Esophagus squamous epithelium (tissue), 5 donors: Measurements from ENCODE around the gene SFMBT2. TPM values are rescaled to one million over a fixed set of nuclear protein-coding genes. Genes with fewer than 3 reads are reported as not detected.

Experiments used
- DNase-seq: peaks from one replicate; lab custom pipeline; 2025; lab: John Stamatoyannopoulos, UW
- H3K27ac ChIP-seq, 4 donors: fragments of 200-600 bp; sonication (generic); one replicate each; pipeline ENCODE4 v1.5.1; 2016 to 2019; ENCODE audit warnings: mild to moderate bottlenecking in 1 of 4
- H3K27me3 ChIP-seq, 4 donors: fragments of 200-600 bp; sonication (generic); 1 replicate in 3 of 4; 2 replicates in 1 of 4; pipeline versions ENCODE4 v1.5.1 to v1.6.0; 2017 to 2021; ENCODE audit warnings: antibody characterized with exemption in 1 of 4
- H3K36me3 ChIP-seq, 3 donors: fragments of 200-600 bp; sonication (generic); one replicate each; pipeline ENCODE4 v1.5.1; 2016 to 2019
- H3K4me1 ChIP-seq, 3 donors: fragments of 200-600 bp; sonication (generic); one replicate each; pipeline ENCODE4 v1.5.1; 2017 to 2019
- H3K4me3 ChIP-seq, 4 donors: fragments of 200-600 bp; sonication (generic); 1 replicate in 3 of 4; 2 replicates in 1 of 4; pipeline ENCODE4 v1.5.1; 2016 to 2019; ENCODE audit warnings: mild to moderate bottlenecking in 2 of 4, moderate library complexity in 1 of 4
- H3K9me3 ChIP-seq, 3 donors: fragments of 200-600 bp; sonication (generic); one replicate each; pipeline ENCODE4 v1.5.1; 2016 to 2019
- POLR2A ChIP-seq, 4 donors: fragments of 450-650 bp; IDR thresholded peaks; one replicate each; pipeline ENCODE4 v1.6.1; 2017; ENCODE audit warnings: antibody characterized with exemption in 4 of 4, mild to moderate bottlenecking in 4 of 4, moderate library complexity in 3 of 4
- WGBS, 2 donors: methylation state at CpG; one replicate each; pipeline ENCODE4 v1.1.5; 2018; 5-methylcytosine and 5-hydroxymethylcytosine counted together
- intact Hi-C: fragments of 100-400 bp; cut with DNase I; formaldehyde crosslinking; loops from one replicate; pipeline ENCODE4 v1.15.0; 2022
- total RNA-seq, 4 donors: library from RNA; depleted of rRNA; stranded (reverse); fragments of >200 nt; gene quantifications; one replicate each; pipeline ENCODE4 v1.1.0, GENCODE V29; 2016
- TF ChIP-seq, protein P1 (sequence below), 6 experiments: fragments of 450-650 bp in 4 of 6; fragments of 200-600 bp in 2 of 6; sonication (generic) in 2 of 6; IDR thresholded peaks; one replicate each; pipeline ENCODE4 v1.5.1; 2016 to 2019; ENCODE audit warnings: antibody characterized with exemption in 6 of 6, mild to moderate bottlenecking in 4 of 6, moderate library complexity in 4 of 6
- donor health status: DM: yes; HTN: yes; CAD: no.

SFMBT2 gene
- total RNA-seq, 4 donors from 2014 or later, result 0.72 to 5.0 (median 1.4) TPM

- peaks cover 8 to 86% (median 12%) of the 10 kb centered on the region in 4 donors for H3K27me3 ChIP-seq
- 0% methylated on average over 2 to 8 of the region's 38 CpGs for WGBS, 2 donors
- intact Hi-C loops, result loop anchor here (5.0 kb wide), 1 partner anchor 739 kb away; no protein-coding TSS in a partner anchor
- TF ChIP-seq, protein P1, sequence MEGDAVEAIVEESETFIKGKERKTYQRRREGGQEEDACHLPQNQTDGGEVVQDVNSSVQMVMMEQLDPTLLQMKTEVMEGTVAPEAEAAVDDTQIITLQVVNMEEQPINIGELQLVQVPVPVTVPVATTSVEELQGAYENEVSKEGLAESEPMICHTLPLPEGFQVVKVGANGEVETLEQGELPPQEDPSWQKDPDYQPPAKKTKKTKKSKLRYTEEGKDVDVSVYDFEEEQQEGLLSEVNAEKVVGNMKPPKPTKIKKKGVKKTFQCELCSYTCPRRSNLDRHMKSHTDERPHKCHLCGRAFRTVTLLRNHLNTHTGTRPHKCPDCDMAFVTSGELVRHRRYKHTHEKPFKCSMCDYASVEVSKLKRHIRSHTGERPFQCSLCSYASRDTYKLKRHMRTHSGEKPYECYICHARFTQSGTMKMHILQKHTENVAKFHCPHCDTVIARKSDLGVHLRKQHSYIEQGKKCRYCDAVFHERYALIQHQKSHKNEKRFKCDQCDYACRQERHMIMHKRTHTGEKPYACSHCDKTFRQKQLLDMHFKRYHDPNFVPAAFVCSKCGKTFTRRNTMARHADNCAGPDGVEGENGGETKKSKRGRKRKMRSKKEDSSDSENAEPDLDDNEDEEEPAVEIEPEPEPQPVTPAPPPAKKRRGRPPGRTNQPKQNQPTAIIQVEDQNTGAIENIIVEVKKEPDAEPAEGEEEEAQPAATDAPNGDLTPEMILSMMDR (IDR thresholded peaks at IDR 0.05), result no peak
- no peak for TF ChIP-seq POLR2A (IDR thresholded peaks at IDR 0.05)
- H3K36me3 ChIP-seq, result no peaks in the 10 kb centered on the region
- peak overlapping the region; percentile 53 to 72 (median 64) for H3K4me3 ChIP-seq
- peaks cover 28 to 65% (median 37%) of the 10 kb centered on the region in 3 donors for H3K4me1 ChIP-seq
- H3K27ac ChIP-seq, result peak overlapping the region in 2 of 4 donors; percentile 24 to 83
- no peaks in the 10 kb centered on the region for H3K9me3 ChIP-seq
- no peak for DNase-seq
Measured at GRCh38 chr10:7411671-7412128, 866 bp upstream of the SFMBT2 start.

GRCh38 chr10:7410301-7410861 is 453 bp downstream of the SFMBT2 start:
- Histone ChIP-seq H3K4me3 (peak overlapping the region; percentile 53 to 72 (median 64)), H3K36me3 (no peaks in the 10 kb centered on the region), H3K4me1 (peaks cover 28 to 67% (median 37%) of the 10 kb centered on the region in 3 donors), H3K27ac (peak overlapping the region; percentile 38 to 83 (median 74)), H3K27me3 (peaks cover 8 to 86% (median 12%) of the 10 kb centered on the region in 4 donors), H3K9me3 (no peaks in the 10 kb centered on the region)
- 0 to 1% methylated on average over 22 to 42 of the region's 43 CpGs for WGBS, 2 donors
- DNase-seq, result no peak
- TF ChIP-seq POLR2A (IDR thresholded peaks at IDR 0.05), result no peak
- TF ChIP-seq, protein P1 (IDR thresholded peaks at IDR 0.05), result no peak
- intact Hi-C loops, result loop anchor here (5.0 kb wide), 1 partner anchor 738 kb away; no protein-coding TSS in a partner anchor

GRCh38 chr10:7409732-7410168 is 1.1 kb downstream of the SFMBT2 start:
- H3K27me3 ChIP-seq, result peaks cover 8 to 80% (median 12%) of the 10 kb centered on the region in 4 donors
- peaks cover 28 to 67% (median 37%) of the 10 kb centered on the region in 3 donors for H3K4me1 ChIP-seq
- no peak for DNase-seq
- peak overlapping the region; percentile 53 to 72 (median 64) for H3K4me3 ChIP-seq
- WGBS, 2 donors, result 0 to 1% methylated on average over 15 of the region's 15 CpGs
- H3K9me3 ChIP-seq, result no peaks in the 10 kb centered on the region
- peak overlapping the region; percentile 69 to 83 (median 74) for H3K27ac ChIP-seq
- no peaks in the 10 kb centered on the region for H3K36me3 ChIP-seq
- intact Hi-C loops, result loop anchor here (5.0 kb wide), 2 partner anchors 147 to 737 kb away; no protein-coding TSS in a partner anchor
- no peak for TF ChIP-seq POLR2A (IDR thresholded peaks at IDR 0.05)
- TF ChIP-seq, protein P1 (IDR thresholded peaks at IDR 0.05), result no peak

- intact Hi-C loops, result loop anchor here (5.0 kb wide), 1 partner anchor 147 kb away; no protein-coding TSS in a partner anchor
- TF ChIP-seq POLR2A (IDR thresholded peaks at IDR 0.05), result peak in 1 of 4 donors; percentile 17
- TF ChIP-seq, protein P1 (IDR thresholded peaks at IDR 0.05), result no peak
Measured at GRCh38 chr10:7409045-7409731, 1.6 kb downstream of the SFMBT2 start.

More at GRCh38 chr10:7409045-7409731, 1.6 kb downstream of the SFMBT2 start:
- WGBS, 2 donors, result 0 to 2% methylated on average over 13 to 18 of the region's 38 CpGs
- H3K4me1 ChIP-seq, result peaks cover 28 to 67% (median 37%) of the 10 kb centered on the region in 3 donors
- peaks cover 8 to 76% (median 12%) of the 10 kb centered on the region in 4 donors for H3K27me3 ChIP-seq
- H3K9me3 ChIP-seq, result no peaks in the 10 kb centered on the region
- peak overlapping the region; percentile 56 to 83 (median 74) for H3K27ac ChIP-seq
- no peak for DNase-seq
- H3K36me3 ChIP-seq, result no peaks in the 10 kb centered on the region
- H3K4me3 ChIP-seq, result peak overlapping the region; percentile 53 to 72 (median 64)
